Pancreas (tissue), 10 donors: ENCODE results near the gene PBX4. TPM values are rescaled to one million over a fixed set of nuclear protein-coding genes. Genes with fewer than 3 reads are reported as not detected.
A peak's percentile ranks its signal among the peaks of the same experiment; 100 is the strongest.
"Not testable (repeated sequence)": the region's sequence is repeated elsewhere in the genome, so short reads cannot be mapped to it uniquely, and the experiment has no call there.

Experiments
- ATAC-seq, 4 donors: fragments of 200-7000 bp; cut with Tn5 transposase; one replicate each; pipeline versions ENCODE4 v1.8.0 to v1.9.1; 2020; ENCODE audit warnings: mild to moderate bottlenecking in 4 of 4, moderate library complexity in 4 of 4
- DNase-seq, 6 donors: peaks; one replicate each; pipeline ENCODE4 v3.0.0-alpha.2; 2020
- FAIRE-seq: peaks from 2 replicates; lab custom pipeline; 2012; peaks lifted over from hg19 to GRCh38; lab: Jason Lieb, UNC
- H3K27ac ChIP-seq, 4 donors: fragments of 200-600 bp; sonication (generic); 1 replicate in 3 of 4; 2 replicates in 1 of 4; pipeline versions ENCODE4 v1.5.0 to v1.8.0; 2020
- H3K27me3 ChIP-seq, 4 donors: fragments of 200-600 bp; one replicate each; pipeline ENCODE4 v1.8.0; 2021
- H3K36me3 ChIP-seq, 3 donors: fragments of 200-600 bp; sonication (generic) in 1 of 3; one replicate each; pipeline versions ENCODE4 v1.5.0 to v1.8.0; 2020 to 2021
- H3K4me1 ChIP-seq, 3 donors: fragments of 200-600 bp; one replicate each; pipeline ENCODE4 v1.8.0; 2021
- H3K4me3 ChIP-seq, 4 donors: fragments of 200-600 bp; sonication (generic) in 2 of 4; one replicate each; pipeline versions ENCODE4 v1.5.0 to v1.8.0; 2020 to 2021
- H3K9me3 ChIP-seq, 4 donors: fragments of 200-600 bp; one replicate each; pipeline ENCODE4 v1.8.0; 2021
- CTCF ChIP-seq, 4 donors: fragments of 200-600 bp; sonication (generic) in 3 of 4; IDR thresholded peaks; one replicate each; pipeline versions ENCODE4 v1.5.0 to v1.8.0; 2021; ENCODE audit warnings: antibody characterized with exemption in 4 of 4
- WGBS, 2 donors: extraction: QIAGEN DNeasy Blood & Tissue Kit; methylation state at CpG; one replicate each; pipeline ENCODE4 v1.1.7; 2013; 5-methylcytosine and 5-hydroxymethylcytosine counted together
- intact Hi-C, 3 donors: fragments of 100-400 bp; cut with DNase I; formaldehyde crosslinking; loops; one replicate each; pipeline versions ENCODE4 v1.11.1 to v1.14.2; 2022
- polyA plus RNA-seq, 2 donors: library from polyadenylated mRNA; stranded (reverse); fragments of 200-250 nt; gene quantifications; one replicate each; pipeline ENCODE4 v1.2.3, GENCODE V29; 2013
- total RNA-seq, 6 donors: library from RNA; stranded (reverse); fragmentation: NEBNext Ultra II Directional in 4 of 6; extraction: Animal tissue kit (Norgen Biotek cat#: 25700) in 4 of 6; gene quantifications; one replicate each; pipeline versions ENCODE4 v1.2.1 to v1.2.4, GENCODE V29; 2021 to 2023
- donor health status: healthy with polysubstance abuse.
- donor health status: DM: no; HTN: no; CAD: no; lungs with moderate emphysema.
- donor health status: DM: no; HTN: no; CAD: no.
- donor health status: control.
- donor health status: control.
- donor health status: Bipolar disorder and iron deficiency.
- donor health status: DM: yes; HTN: yes; CAD: no.
- donor health status: DM: no; HTN: no; CAD: no.
- donor health status: DM: no; HTN: no; CAD: no.
- donor health status: DM: yes; HTN: yes; CAD: no.

Gene PBX4
- total and polyA plus RNA-seq, 8 donors = 0.18 to 4.0 (median 0.49) TPM

- no peak for TF ChIP-seq CTCF (IDR thresholded peaks at IDR 0.05)
- H3K27ac ChIP-seq = no peak overlapping the region
- ATAC-seq = no peak
- intact Hi-C loops = no loop called here
- no peak overlapping the region for H3K4me3 ChIP-seq
- no peak for FAIRE-seq
- H3K36me3 ChIP-seq = no peaks in the 10 kb centered on the region
- H3K4me1 ChIP-seq = no peaks in the 10 kb centered on the region
- H3K9me3 ChIP-seq = no peaks in the 10 kb centered on the region
- no peak for DNase-seq
- H3K27me3 ChIP-seq = no peaks in the 10 kb centered on the region
- 67 to 84% methylated on average over 1 of the region's 1 CpG for WGBS, 2 donors
Measured at GRCh38 chr19:19600793-19601330, 17.6 kb downstream of the PBX4 start.

- H3K4me1 ChIP-seq, intact Hi-C loops, H3K9me3 ChIP-seq, H3K27me3 ChIP-seq, ATAC-seq, DNase-seq, H3K36me3 ChIP-seq, H3K27ac ChIP-seq, FAIRE-seq, H3K4me3 ChIP-seq: not testable (repeated sequence)
- WGBS, 2 donors = 84 to 93% methylated on average over 20 of the region's 20 CpGs
Measured at GRCh38 chr19:19598728-19599451, 19.6 kb downstream of the PBX4 start.

GRCh38 chr19:19597809-19598306 is 20.6 kb downstream of the PBX4 start:
- no peak overlapping the region for H3K27ac ChIP-seq
- DNase-seq (no peak), FAIRE-seq (no peak), ATAC-seq (no peak)
- intact Hi-C loops = no loop called here
- WGBS, 2 donors = 77 to 79% methylated on average over 8 of the region's 8 CpGs
- no peaks in the 10 kb centered on the region for H3K4me1 ChIP-seq
- no peak overlapping the region for H3K4me3 ChIP-seq
- no peaks in the 10 kb centered on the region for H3K36me3 ChIP-seq
- no peaks in the 10 kb centered on the region for H3K27me3 ChIP-seq
- TF ChIP-seq CTCF (IDR thresholded peaks at IDR 0.05) = no peak
- no peaks in the 10 kb centered on the region for H3K9me3 ChIP-seq

GRCh38 chr19:19595171-19595701 is 23.3 kb downstream of the PBX4 start:
- no peak for TF ChIP-seq CTCF (IDR thresholded peaks at IDR 0.05)
- no peaks in the 10 kb centered on the region for H3K27me3 ChIP-seq
- intact Hi-C loops = no loop called here
- ATAC-seq = peak in 3 of 4 donors; percentile 34 to 50 (median 39)
- peak overlapping the region in 1 of 4 donors; percentile 12 for H3K27ac ChIP-seq
- H3K4me1 ChIP-seq = no peaks in the 10 kb centered on the region
- H3K4me3 ChIP-seq = no peak overlapping the region
- no peaks in the 10 kb centered on the region for H3K36me3 ChIP-seq
- WGBS, 2 donors = 30% methylated on average over 8 of the region's 8 CpGs
- H3K9me3 ChIP-seq = no peaks in the 10 kb centered on the region
- no peak for DNase-seq
- no peak for FAIRE-seq

- ATAC-seq = no peak
- H3K27ac ChIP-seq = no peak overlapping the region
Measured at GRCh38 chr19:19594381-19594780, 24.1 kb downstream of the PBX4 start.

More at GRCh38 chr19:19594381-19594780, 24.1 kb downstream of the PBX4 start:
- H3K36me3 ChIP-seq = no peaks in the 10 kb centered on the region
- 97 to 100% methylated on average over 4 of the region's 4 CpGs for WGBS, 2 donors
- intact Hi-C loops = no loop called here
- no peaks in the 10 kb centered on the region for H3K27me3 ChIP-seq
- FAIRE-seq = no peak
- no peaks in the 10 kb centered on the region for H3K4me1 ChIP-seq
- H3K4me3 ChIP-seq = no peak overlapping the region
- TF ChIP-seq CTCF (IDR thresholded peaks at IDR 0.05) = no peak
- H3K9me3 ChIP-seq = no peaks in the 10 kb centered on the region
- DNase-seq = no peak
